Measurements from ENCODE around the gene SMIM3.

SMIM3 gene

DNA sequence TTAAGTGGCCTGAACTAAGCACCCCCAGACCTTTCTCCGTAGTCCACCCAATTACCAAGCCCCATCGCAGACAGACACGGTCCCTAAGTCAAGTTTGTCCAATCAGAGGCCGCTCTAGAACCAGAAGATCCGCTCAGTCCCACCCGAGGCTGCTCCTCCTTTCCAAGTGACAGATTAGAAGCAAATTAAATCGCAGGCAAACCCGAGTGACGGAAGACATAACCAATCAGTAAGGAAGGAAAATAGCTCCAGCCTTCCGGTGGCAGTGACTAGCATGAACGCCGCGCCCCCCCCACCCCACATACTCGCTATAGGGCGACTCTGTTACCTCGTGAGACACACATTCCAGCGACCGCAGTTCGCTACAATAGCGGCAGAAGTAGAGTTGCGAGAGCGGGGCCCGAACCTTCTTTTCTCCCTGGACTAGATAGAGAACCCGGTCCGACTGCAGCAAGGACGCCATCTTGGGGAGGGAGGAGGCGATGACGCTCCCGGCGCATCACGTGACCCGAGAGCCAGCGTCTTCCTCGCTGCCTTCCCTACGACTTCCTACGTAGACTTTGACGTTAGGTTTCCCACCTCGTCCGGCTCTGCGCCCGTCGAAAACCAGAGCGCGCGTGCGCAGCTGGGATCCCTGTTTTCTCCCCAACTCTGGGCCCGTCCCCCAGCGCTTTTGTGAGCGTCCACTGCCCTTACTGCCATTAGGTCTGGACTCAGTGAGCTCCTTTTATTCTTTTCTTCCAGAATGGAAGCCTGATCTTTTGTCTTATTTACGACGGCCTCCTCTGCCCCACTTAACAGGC is 19.8 kb upstream of the SMIM3 start, which contains the start of gene DCTN4 (continued):
- TF ChIP-seq, protein P1, sequence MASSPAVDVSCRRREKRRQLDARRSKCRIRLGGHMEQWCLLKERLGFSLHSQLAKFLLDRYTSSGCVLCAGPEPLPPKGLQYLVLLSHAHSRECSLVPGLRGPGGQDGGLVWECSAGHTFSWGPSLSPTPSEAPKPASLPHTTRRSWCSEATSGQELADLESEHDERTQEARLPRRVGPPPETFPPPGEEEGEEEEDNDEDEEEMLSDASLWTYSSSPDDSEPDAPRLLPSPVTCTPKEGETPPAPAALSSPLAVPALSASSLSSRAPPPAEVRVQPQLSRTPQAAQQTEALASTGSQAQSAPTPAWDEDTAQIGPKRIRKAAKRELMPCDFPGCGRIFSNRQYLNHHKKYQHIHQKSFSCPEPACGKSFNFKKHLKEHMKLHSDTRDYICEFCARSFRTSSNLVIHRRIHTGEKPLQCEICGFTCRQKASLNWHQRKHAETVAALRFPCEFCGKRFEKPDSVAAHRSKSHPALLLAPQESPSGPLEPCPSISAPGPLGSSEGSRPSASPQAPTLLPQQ (tag by site-specific recombination; IDR thresholded peaks at IDR 0.05): peak; percentile 49; the same call in 1 of the 2 replicates
- TF ChIP-seq ZNF626 (tag by site-specific recombination; IDR thresholded peaks at IDR 0.05) (no peak), ZBTB8A (tag by site-specific recombination; IDR thresholded peaks at IDR 0.05) (peak; percentile 14; the same call in 1 of the 2 replicates), ZNF10 (tag by site-specific recombination; IDR thresholded peaks at IDR 0.05) (no peak; the same call in 1 of the 2 replicates), ZBTB1 (tag by site-specific recombination; IDR thresholded peaks at IDR 0.05) (no peak), ZNF571 (tag by site-specific recombination; IDR thresholded peaks at IDR 0.05) (no peak), ZNF510 (tag by site-specific recombination; IDR thresholded peaks at IDR 0.05; ENCODE audit: insufficient replicate concordance) (no peak), ZNF157 (tag by site-specific recombination; IDR thresholded peaks at IDR 0.05) (no peak), ZFP37 (tag by site-specific recombination; IDR thresholded peaks at IDR 0.05) (peak; percentile 42; the same call in 1 of the 2 replicates), OVOL3 (tag by site-specific recombination; IDR thresholded peaks at IDR 0.05) (0 out of 2 replicates have a peak, but pooled peaks have one; percentile 41), TRIM28 (IDR thresholded peaks at IDR 0.05; ENCODE audit: borderline replicate concordance, low read length) (no peak), ZNF132 (tag by site-specific recombination; IDR thresholded peaks at IDR 0.05; ENCODE audit: borderline replicate concordance) (no peak), GLI4 (tag by site-specific recombination; IDR thresholded peaks at IDR 0.05) (peak; percentile 35; the same call in 1 of the 2 replicates), MZF1 (tag by site-specific recombination; IDR thresholded peaks at IDR 0.05; ENCODE audit: borderline replicate concordance) (no peak), ZNF174 (tag by site-specific recombination; IDR thresholded peaks at IDR 0.05) (no peak), ZNF558 (tag by site-specific recombination; IDR thresholded peaks at IDR 0.05) (no peak), ZNF416 (tag by site-specific recombination; IDR thresholded peaks at IDR 0.05) (no peak), ZNF843 (tag by site-specific recombination; IDR thresholded peaks at IDR 0.05) (peak; percentile 66), ZNF76 (tag by site-specific recombination; IDR thresholded peaks at IDR 0.05; ENCODE audit: borderline replicate concordance, low read depth) (peak; percentile 72), ZNF223 (tag by site-specific recombination; IDR thresholded peaks at IDR 0.05) (no peak), ZNF514 (tag by site-specific recombination; IDR thresholded peaks at IDR 0.05) (no peak), YY2 (tag by site-specific recombination; IDR thresholded peaks at IDR 0.05) (peak; percentile 90), ZNF830 (tag by site-specific recombination; IDR thresholded peaks at IDR 0.05; ENCODE audit: low read depth) (no peak), ZBTB48 (tag by site-specific recombination; IDR thresholded peaks at IDR 0.05) (peak; percentile 100), ZNF239 (tag by site-specific recombination; IDR thresholded peaks at IDR 0.05) (no peak), ZNF311 (tag by site-specific recombination; IDR thresholded peaks at IDR 0.05; ENCODE audit: borderline replicate concordance) (no peak), SCRT1 (tag by site-specific recombination; IDR thresholded peaks at IDR 0.05; ENCODE audit: borderline replicate concordance) (no peak), ZNF302 (tag by site-specific recombination; IDR thresholded peaks at IDR 0.05; ENCODE audit: low read depth) (no peak), SP7 (tag by site-specific recombination; IDR thresholded peaks at IDR 0.05) (peak; percentile 68), ZNF350 (tag by site-specific recombination; IDR thresholded peaks at IDR 0.05) (0 out of 2 replicates have a peak, but pooled peaks have one; percentile 15)
- TF ChIP-seq, protein P2, sequence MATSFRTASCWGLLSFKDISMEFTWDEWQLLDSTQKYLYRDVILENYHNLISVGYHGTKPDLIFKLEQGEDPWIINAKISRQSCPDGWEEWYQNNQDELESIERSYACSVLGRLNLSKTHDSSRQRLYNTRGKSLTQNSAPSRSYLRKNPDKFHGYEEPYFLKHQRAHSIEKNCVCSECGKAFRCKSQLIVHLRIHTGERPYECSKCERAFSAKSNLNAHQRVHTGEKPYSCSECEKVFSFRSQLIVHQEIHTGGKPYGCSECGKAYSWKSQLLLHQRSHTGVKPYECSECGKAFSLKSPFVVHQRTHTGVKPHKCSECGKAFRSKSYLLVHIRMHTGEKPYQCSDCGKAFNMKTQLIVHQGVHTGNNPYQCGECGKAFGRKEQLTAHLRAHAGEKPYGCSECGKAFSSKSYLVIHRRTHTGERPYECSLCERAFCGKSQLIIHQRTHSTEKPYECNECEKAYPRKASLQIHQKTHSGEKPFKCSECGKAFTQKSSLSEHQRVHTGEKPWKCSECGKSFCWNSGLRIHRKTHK (tag by site-specific recombination; IDR thresholded peaks at IDR 0.05): no peak
- TF ChIP-seq, protein P3, sequence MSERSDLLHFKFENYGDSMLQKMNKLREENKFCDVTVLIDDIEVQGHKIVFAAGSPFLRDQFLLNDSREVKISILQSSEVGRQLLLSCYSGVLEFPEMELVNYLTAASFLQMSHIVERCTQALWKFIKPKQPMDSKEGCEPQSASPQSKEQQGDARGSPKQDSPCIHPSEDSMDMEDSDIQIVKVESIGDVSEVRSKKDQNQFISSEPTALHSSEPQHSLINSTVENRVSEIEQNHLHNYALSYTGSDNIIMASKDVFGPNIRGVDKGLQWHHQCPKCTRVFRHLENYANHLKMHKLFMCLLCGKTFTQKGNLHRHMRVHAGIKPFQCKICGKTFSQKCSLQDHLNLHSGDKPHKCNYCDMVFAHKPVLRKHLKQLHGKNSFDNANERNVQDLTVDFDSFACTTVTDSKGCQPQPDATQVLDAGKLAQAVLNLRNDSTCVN (tag by site-specific recombination; optimal IDR thresholded peaks at IDR 0.05): peak; percentile 59
- TF ChIP-seq, protein P4, sequence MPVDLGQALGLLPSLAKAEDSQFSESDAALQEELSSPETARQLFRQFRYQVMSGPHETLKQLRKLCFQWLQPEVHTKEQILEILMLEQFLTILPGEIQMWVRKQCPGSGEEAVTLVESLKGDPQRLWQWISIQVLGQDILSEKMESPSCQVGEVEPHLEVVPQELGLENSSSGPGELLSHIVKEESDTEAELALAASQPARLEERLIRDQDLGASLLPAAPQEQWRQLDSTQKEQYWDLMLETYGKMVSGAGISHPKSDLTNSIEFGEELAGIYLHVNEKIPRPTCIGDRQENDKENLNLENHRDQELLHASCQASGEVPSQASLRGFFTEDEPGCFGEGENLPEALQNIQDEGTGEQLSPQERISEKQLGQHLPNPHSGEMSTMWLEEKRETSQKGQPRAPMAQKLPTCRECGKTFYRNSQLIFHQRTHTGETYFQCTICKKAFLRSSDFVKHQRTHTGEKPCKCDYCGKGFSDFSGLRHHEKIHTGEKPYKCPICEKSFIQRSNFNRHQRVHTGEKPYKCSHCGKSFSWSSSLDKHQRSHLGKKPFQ (tag by site-specific recombination; IDR thresholded peaks at IDR 0.05): peak; percentile 29; the same call in 1 of the 2 replicates
- TF ChIP-seq, protein P5, sequence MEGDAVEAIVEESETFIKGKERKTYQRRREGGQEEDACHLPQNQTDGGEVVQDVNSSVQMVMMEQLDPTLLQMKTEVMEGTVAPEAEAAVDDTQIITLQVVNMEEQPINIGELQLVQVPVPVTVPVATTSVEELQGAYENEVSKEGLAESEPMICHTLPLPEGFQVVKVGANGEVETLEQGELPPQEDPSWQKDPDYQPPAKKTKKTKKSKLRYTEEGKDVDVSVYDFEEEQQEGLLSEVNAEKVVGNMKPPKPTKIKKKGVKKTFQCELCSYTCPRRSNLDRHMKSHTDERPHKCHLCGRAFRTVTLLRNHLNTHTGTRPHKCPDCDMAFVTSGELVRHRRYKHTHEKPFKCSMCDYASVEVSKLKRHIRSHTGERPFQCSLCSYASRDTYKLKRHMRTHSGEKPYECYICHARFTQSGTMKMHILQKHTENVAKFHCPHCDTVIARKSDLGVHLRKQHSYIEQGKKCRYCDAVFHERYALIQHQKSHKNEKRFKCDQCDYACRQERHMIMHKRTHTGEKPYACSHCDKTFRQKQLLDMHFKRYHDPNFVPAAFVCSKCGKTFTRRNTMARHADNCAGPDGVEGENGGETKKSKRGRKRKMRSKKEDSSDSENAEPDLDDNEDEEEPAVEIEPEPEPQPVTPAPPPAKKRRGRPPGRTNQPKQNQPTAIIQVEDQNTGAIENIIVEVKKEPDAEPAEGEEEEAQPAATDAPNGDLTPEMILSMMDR (tag by site-specific recombination; IDR thresholded peaks at IDR 0.05): peak; percentile 74
